Measurements from ENCODE around the gene DTX2.

GRCh38 chr7:76509931-76510877 lies 48.7 kb downstream of the DTX2 start, which contains the start of gene UPK3B:
- TF ChIP-seq CTCF (IDR thresholded peaks at IDR 0.05) = no peak
- no peak for TF ChIP-seq POLR2AphosphoS5 (IDR thresholded peaks at IDR 0.05)
- TF ChIP-seq POLR2A (IDR thresholded peaks at IDR 0.05; ENCODE audit: low read depth) = no peak
- no peak for TF ChIP-seq EP300 (IDR thresholded peaks at IDR 0.05)

Measured in esophagus muscularis mucosa (tissue), 4 donors.